DND-41 (cell line): ENCODE data around the gene RETSAT.

Source experiments
- ATAC-seq: fragments of 200-7000 bp; cut with Tn5 transposase; 3 replicates; pipeline ENCODE4 v1.9.1; 2021; ENCODE audit warnings: low read depth; ENCODE audit not compliant: insufficient read depth
- DNase-seq: peaks from one replicate; pipeline ENCODE4 v3.0.0-alpha.2; 2020
- H2AFZ ChIP-seq: 2 replicates; pipeline ENCODE4 v1.6.0; 2012; ENCODE audit warnings: low read depth, low read length
- H3K27ac ChIP-seq: 2 replicates; pipeline ENCODE4 v1.5.1; 2012; ENCODE audit warnings: low read length, inconsistent platforms
- H3K27me3 ChIP-seq: fragments of 200-600 bp; sonication (generic); 2 replicates; pipeline ENCODE4 v1.6.0; 2012; ENCODE audit warnings: low read length, mild to moderate bottlenecking, inconsistent platforms; ENCODE audit not compliant: insufficient read depth, poor library complexity
- H3K36me3 ChIP-seq: 2 replicates; pipeline ENCODE4 v1.5.1; 2012; ENCODE audit warnings: low read length, inconsistent platforms; ENCODE audit not compliant: insufficient read depth
- H3K4me1 ChIP-seq: 2 replicates; pipeline ENCODE4 v1.5.1; 2012; ENCODE audit warnings: mild to moderate bottlenecking, low read length; ENCODE audit not compliant: insufficient read depth
- H3K4me2 ChIP-seq: 2 replicates; pipeline ENCODE4 v1.6.0; 2012; ENCODE audit warnings: mild to moderate bottlenecking, moderate library complexity, low read length, inconsistent platforms; ENCODE audit not compliant: insufficient read depth
- H3K4me3 ChIP-seq, 2 experiments: fragments of 200-600 bp in 1 of 2; shearing (Covaris generic) in 1 of 2; 2 replicates each; pipeline ENCODE4 v1.5.1; 2012 to 2016; ENCODE audit warnings: inconsistent platforms in 2 of 2, low read length in 2 of 2, mild to moderate bottlenecking in 2 of 2, low read depth in 1 of 2, moderate library complexity in 1 of 2
- H3K79me2 ChIP-seq: 2 replicates; pipeline ENCODE4 v1.6.0; 2012; ENCODE audit warnings: low read length, inconsistent platforms; ENCODE audit not compliant: insufficient read depth
- H3K9ac ChIP-seq: 2 replicates; pipeline ENCODE4 v1.6.0; 2012; ENCODE audit warnings: low read depth, mild to moderate bottlenecking, inconsistent platforms, low read length, moderate library complexity
- H3K9me3 ChIP-seq: 2 replicates; pipeline ENCODE4 v1.5.1; 2012; ENCODE audit warnings: low read length, moderate library complexity, mild to moderate bottlenecking, inconsistent platforms; ENCODE audit not compliant: insufficient read depth, severe bottlenecking
- H4K20me1 ChIP-seq: 2 replicates; pipeline ENCODE4 v1.6.0; 2012; ENCODE audit warnings: low read length; ENCODE audit not compliant: insufficient read depth
- EZH2 ChIP-seq: IDR thresholded peaks from 3 replicates; pipeline ENCODE4 v1.6.1; 2012; ENCODE audit warnings: borderline replicate concordance, low read depth, mild to moderate bottlenecking, moderate library complexity, low read length, inconsistent platforms; ENCODE audit not compliant: severe bottlenecking
- TF ChIP-seq, protein P1 (sequence below): IDR thresholded peaks from 2 replicates; pipeline ENCODE4 v1.5.1; 2012; ENCODE audit warnings: borderline replicate concordance, low read length, moderate library complexity, mild to moderate bottlenecking; ENCODE audit not compliant: poor library complexity, severe bottlenecking; ENCODE audit errors: extremely low read depth

RETSAT gene

DNA sequence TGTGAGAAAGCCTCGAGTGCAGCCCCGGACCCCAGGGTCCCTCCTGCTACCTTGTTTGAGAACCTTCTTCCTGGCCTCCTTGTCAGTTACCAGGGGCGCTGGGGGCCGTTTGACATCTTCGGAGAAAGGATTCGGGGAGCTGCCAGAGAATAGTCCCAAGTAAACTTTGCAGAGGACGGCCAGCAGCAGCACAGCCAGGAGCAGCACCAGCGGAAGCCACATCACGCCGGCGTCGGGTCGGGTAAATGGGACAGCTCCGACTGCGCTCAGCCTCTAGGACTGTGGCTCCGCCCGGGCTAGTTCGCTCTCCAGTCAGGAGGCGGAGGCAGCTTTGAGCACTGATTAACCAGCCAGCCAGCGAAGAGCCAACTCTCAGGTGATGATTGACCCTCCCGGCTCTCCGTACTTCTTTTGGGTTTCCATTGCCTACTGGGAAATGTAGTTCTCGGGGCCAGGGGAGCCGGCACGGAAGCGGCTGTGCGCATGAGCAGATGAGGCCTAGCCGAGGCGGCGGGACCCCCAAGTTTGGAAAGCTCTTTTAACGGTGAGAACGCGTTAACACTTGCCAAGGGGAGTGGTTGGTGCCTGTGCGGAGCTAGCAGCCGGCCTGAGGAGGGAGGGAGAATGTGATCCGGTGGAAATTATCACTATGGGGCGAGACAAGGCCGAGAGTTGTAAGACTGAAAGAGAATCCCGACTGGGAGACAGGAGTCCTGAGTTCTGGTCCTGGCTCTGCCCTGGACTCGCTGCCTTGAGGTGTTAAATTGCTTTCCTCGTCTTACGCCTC is at the start of gene RETSAT, which contains the start of gene ELMOD3:
TSS of gene RETSAT (minus strand) at position 243 of the 787 bp plus-strand sequence. CDS start at position 222, 21 bp downstream.
TSS of gene ELMOD3 (plus strand) at position 484 of the 787 bp plus-strand sequence. CDS start 2,430 bp downstream, outside the sequence.
- Histone ChIP-seq H3K27me3 (no peaks in the 10 kb centered on the region), H3K9ac (peak within 1 kb of the TSS; percentile 76), H3K4me1 (peaks cover 53% of the 10 kb centered on the region), H3K79me2 (peaks cover 42% of the 10 kb centered on the region), H3K4me3 (peak within 1 kb of the TSS; percentile 64 to 84), H3K27ac (peak within 1 kb of the TSS; percentile 88), H2AFZ (peak within 1 kb of the TSS; percentile 92), H3K36me3 (peaks cover 58% of the 10 kb centered on the region), H4K20me1 (0 out of 2 replicates have a peak, but pooled peaks cover 2% of the 10 kb centered on the region), H3K4me2 (peak within 1 kb of the TSS; percentile 83), H3K9me3 (no peaks in the 10 kb centered on the region)
- ATAC-seq = peak; percentile 98
- TF ChIP-seq EZH2 = no peak
- TF ChIP-seq, protein P1, sequence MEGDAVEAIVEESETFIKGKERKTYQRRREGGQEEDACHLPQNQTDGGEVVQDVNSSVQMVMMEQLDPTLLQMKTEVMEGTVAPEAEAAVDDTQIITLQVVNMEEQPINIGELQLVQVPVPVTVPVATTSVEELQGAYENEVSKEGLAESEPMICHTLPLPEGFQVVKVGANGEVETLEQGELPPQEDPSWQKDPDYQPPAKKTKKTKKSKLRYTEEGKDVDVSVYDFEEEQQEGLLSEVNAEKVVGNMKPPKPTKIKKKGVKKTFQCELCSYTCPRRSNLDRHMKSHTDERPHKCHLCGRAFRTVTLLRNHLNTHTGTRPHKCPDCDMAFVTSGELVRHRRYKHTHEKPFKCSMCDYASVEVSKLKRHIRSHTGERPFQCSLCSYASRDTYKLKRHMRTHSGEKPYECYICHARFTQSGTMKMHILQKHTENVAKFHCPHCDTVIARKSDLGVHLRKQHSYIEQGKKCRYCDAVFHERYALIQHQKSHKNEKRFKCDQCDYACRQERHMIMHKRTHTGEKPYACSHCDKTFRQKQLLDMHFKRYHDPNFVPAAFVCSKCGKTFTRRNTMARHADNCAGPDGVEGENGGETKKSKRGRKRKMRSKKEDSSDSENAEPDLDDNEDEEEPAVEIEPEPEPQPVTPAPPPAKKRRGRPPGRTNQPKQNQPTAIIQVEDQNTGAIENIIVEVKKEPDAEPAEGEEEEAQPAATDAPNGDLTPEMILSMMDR = peak; percentile 1
- DNase-seq = peak; percentile 99

DNA sequence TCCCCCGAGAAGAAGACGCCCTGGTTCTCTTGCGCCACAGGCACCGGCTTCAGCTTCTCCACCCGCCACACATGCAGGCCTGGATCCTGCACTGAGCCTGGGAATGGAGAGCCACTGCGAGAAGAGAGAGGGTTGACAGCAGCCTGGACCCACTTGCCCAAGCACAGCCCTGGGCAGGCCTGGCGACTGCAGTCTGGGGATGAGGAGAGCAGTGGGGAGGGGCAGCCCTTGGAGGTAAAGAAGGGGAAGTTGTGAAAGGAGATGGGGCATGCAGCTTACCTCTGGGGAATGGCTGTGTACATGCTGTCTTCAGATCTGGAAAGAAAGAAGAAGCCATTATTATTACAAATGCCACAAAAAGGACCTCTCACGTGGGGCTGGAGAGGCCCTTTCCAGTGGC is 47.5 kb upstream of the RETSAT start:
- Histone ChIP-seq H3K4me2 (no peak overlapping the region), H3K9me3 (peaks cover 2% of the 10 kb centered on the region), H3K27ac (peak overlapping the region; percentile 59)

DNA sequence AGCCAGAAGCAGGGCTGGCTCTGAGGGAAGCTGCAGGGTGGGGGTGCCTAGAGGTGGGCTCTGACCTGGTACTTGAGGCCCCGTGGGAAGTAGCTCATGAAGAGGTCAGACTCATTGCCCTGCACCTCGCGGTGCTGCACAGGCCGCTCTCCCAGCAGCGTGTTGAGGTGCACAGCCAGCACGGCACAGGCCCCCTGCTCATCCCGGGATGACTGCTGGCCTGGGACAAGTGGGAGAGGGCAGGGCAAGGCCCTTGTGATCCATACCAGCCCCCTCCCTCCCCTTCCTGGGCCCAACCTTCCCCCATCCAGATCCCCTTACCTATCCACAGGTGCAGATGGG is 47.1 kb upstream of the RETSAT start:
- TF ChIP-seq EZH2 = no peak
- TF ChIP-seq, protein P1 = no peak
- H3K4me3 ChIP-seq = no peak overlapping the region
- peak overlapping the region; percentile 59 for H3K27ac ChIP-seq
- DNase-seq = no peak
- no peaks in the 10 kb centered on the region for H3K27me3 ChIP-seq
- H3K9me3 ChIP-seq = peaks cover 2% of the 10 kb centered on the region
- no peaks in the 10 kb centered on the region for H4K20me1 ChIP-seq
- peaks cover 56% of the 10 kb centered on the region for H3K36me3 ChIP-seq
- H3K4me1 ChIP-seq = peaks cover 26% of the 10 kb centered on the region
- no peak overlapping the region for H2AFZ ChIP-seq
- H3K4me2 ChIP-seq = no peak overlapping the region
- no peak for ATAC-seq
- H3K79me2 ChIP-seq = peaks cover 42% of the 10 kb centered on the region
- no peak overlapping the region for H3K9ac ChIP-seq

More for the DNA sequence above, 47.5 kb upstream of the RETSAT start:
- no peak for DNase-seq
- Histone ChIP-seq H4K20me1 (no peaks in the 10 kb centered on the region), H3K27me3 (no peaks in the 10 kb centered on the region), H2AFZ (no peak overlapping the region), H3K4me3 (no peak overlapping the region), H3K9ac (no peak overlapping the region), H3K36me3 (peaks cover 52% of the 10 kb centered on the region), H3K79me2 (peaks cover 45% of the 10 kb centered on the region), H3K4me1 (peaks cover 30% of the 10 kb centered on the region)
- TF ChIP-seq EZH2 = no peak
- no peak for ATAC-seq

DNA sequence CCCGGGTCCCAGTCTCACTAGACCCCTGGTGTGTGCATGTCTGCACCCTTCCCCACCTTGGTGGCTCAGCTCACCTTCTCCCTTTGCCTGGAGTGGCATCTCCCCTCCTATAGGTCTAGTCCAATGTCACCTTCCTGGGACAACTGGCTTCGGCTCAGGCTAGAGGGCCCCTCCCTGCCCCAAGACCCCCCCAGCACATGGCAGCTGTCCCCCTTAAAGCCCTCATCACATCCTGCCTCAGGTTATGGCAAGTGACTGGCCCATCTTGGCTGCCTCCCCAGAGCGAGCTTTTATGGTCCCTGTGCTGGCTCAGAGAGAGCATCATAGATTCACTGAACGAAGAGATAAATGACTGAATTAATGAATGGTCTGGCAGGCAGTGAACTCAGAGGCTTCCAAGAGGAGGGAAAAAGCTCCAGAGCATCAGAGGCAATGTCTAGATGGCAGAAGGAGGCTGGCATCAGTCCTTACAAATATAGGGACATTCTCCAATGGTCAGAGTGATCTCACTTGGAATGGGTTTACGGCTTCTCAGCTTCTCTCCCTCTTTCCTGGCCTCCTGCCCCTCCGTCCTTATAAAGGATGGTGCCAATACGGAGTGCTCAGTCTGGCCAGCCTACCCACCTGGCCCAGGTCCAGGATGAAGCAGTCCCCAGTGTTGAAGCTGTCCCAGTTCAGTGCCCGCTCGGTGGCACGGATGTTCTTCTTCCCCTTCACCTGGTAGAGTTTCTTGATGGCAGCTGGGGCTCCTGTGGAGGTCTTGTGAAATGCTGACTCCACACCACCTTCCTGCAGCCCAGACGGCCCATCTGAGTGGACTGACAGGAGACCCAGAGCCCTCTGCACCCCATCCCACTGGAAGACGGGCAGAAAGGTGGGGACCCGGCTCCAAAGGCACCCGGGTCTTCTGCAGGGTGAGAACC is 46.5 kb upstream of the RETSAT start:
- Histone ChIP-seq H3K9ac (no peak overlapping the region), H3K27me3 (no peaks in the 10 kb centered on the region), H4K20me1 (no peaks in the 10 kb centered on the region), H3K9me3 (peaks cover 2% of the 10 kb centered on the region), H3K4me2 (no peak overlapping the region), H3K4me1 (peaks cover 20% of the 10 kb centered on the region), H3K36me3 (peaks cover 62% of the 10 kb centered on the region), H2AFZ (no peak overlapping the region), H3K79me2 (peaks cover 39% of the 10 kb centered on the region), H3K27ac (peak overlapping the region; percentile 59; the same call in 1 of the 2 replicates), H3K4me3 (no peak overlapping the region)
- no peak for DNase-seq
- TF ChIP-seq, protein P1 = no peak
- TF ChIP-seq EZH2 = no peak
- ATAC-seq = no peak
